GM21360 (cell line): ENCODE measurements around the gene HS6ST1.

Experiments
- ATAC-seq: cut with Tn5 transposase; IDR thresholded peaks from one replicate; pipeline ENCODE4 v1.9.1; 2021; ENCODE audit warnings: mild to moderate bottlenecking, moderate library complexity; ENCODE audit not compliant: unreplicated experiment

The HS6ST1 gene

GRCh38 chr2:128318776-128319464 lies at the start of gene HS6ST1:
HS6ST1 (minus strand) TSS chr2:128318868; CDS start chr2:128318563, 305 bp downstream.
- ATAC-seq, result peak; percentile 58

GRCh38 chr2:128367601-128368359 lies 49.1 kb upstream of the HS6ST1 start:
- no peak for ATAC-seq

- ATAC-seq, result no peak
These were observed 48.2 kb upstream of the HS6ST1 start for GRCh38 chr2:128366713-128367511.

GRCh38 chr2:128365217-128365905 lies 46.7 kb upstream of the HS6ST1 start:
- no peak for ATAC-seq

GRCh38 chr2:128364441-128364911 lies 45.8 kb upstream of the HS6ST1 start:
- no peak for ATAC-seq

- no peak for ATAC-seq
These were observed 45.3 kb upstream of the HS6ST1 start for GRCh38 chr2:128363934-128364361.

- ATAC-seq, result no peak
These were observed 44.2 kb upstream of the HS6ST1 start for GRCh38 chr2:128362889-128363228.

GRCh38 chr2:128362176-128362888 lies 43.7 kb upstream of the HS6ST1 start:
- ATAC-seq, result no peak

GRCh38 chr2:128361376-128362131 lies 42.9 kb upstream of the HS6ST1 start:
- no peak for ATAC-seq

- no peak for ATAC-seq
These were observed 42.0 kb upstream of the HS6ST1 start for GRCh38 chr2:128360711-128361110.

GRCh38 chr2:128359841-128360240 lies 41.2 kb upstream of the HS6ST1 start:
- no peak for ATAC-seq

GRCh38 chr2:128358941-128359731 lies 40.5 kb upstream of the HS6ST1 start:
- no peak for ATAC-seq

- no peak for ATAC-seq
These were observed 39.1 kb upstream of the HS6ST1 start for GRCh38 chr2:128357506-128358370.

- no peak for ATAC-seq
These were observed 37.5 kb upstream of the HS6ST1 start for GRCh38 chr2:128356127-128356526.

- ATAC-seq, result no peak
These were observed 36.2 kb upstream of the HS6ST1 start for GRCh38 chr2:128354726-128355470.

GRCh38 chr2:128354161-128354560 lies 35.5 kb upstream of the HS6ST1 start:
- no peak for ATAC-seq

- ATAC-seq, result no peak
These were observed 32.1 kb upstream of the HS6ST1 start for GRCh38 chr2:128350736-128351135.
